G401.6 (cell line): ENCODE measurements around the gene TACO1.
A peak's percentile ranks its signal among the peaks of the same experiment; 100 is the strongest.

ENCODE experiments used
- FAIRE-seq: peaks from 2 replicates; lab custom pipeline; 2012; peaks lifted over from hg19 to GRCh38; lab: Jason Lieb, UNC

TACO1 gene

GRCh38 chr17:63601439-63602371 is 1.0 kb downstream of the TACO1 start:
- no peak for FAIRE-seq

GRCh38 chr17:63609816-63610573 is 9.3 kb downstream of the TACO1 start:
- FAIRE-seq, result no peak

GRCh38 chr17:63610854-63611253 is 10.2 kb downstream of the TACO1 start:
- FAIRE-seq, result no peak

DNA sequence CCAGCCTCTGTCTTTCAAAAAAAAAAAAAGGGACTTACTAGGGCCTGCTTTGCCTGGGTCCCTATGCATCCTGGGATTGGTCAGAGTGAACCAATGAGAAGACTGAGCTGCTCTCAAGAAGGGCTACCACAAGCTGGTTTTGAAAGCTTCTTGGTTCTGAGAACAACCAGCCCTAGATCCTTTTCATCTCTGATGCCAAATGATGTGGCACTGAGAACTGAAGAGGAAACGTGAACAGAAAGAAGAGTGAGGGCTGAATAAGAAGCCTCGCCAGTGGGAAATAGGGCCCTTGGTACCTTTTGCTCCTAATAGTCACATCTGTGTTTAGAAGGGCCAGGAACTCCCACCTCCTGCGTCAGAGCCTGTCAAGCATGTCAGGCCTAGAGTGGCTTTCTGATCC is 10.7 kb downstream of the TACO1 start:
- no peak for FAIRE-seq

DNA sequence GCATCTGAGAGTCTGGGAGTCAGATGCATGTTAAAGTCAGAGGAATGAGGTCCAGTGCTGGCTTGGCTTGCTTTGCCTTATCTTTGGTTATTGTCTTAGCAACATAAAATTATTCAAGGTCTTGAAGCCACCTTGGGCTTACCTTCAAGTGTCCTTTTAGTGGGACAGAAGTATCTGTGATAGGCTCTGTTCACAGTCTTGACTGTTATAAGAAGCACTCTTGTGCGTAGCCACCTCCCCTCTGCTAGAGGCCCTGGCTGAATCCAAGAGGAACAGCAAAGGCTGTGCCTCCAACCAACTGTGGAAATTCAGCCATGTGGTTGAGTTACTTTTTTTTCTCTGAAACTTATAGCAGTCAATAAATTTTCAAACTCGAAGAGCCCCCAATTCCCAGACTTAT is 13.0 kb downstream of the TACO1 start:
- no peak for FAIRE-seq

GRCh38 chr17:63621229-63621683 is 20.6 kb downstream of the TACO1 start:
- no peak for FAIRE-seq

- FAIRE-seq, result peak; percentile 98
These were observed 21.2 kb downstream of the TACO1 start, which contains the start of gene MAP3K3 for GRCh38 chr17:63621684-63622573. MAP3K3 (plus strand) TSS chr17:63622417; CDS start chr17:63622760, 343 bp downstream.

- no peak for FAIRE-seq
These were observed 22.1 kb downstream of the TACO1 start for GRCh38 chr17:63622574-63623390.

DNA sequence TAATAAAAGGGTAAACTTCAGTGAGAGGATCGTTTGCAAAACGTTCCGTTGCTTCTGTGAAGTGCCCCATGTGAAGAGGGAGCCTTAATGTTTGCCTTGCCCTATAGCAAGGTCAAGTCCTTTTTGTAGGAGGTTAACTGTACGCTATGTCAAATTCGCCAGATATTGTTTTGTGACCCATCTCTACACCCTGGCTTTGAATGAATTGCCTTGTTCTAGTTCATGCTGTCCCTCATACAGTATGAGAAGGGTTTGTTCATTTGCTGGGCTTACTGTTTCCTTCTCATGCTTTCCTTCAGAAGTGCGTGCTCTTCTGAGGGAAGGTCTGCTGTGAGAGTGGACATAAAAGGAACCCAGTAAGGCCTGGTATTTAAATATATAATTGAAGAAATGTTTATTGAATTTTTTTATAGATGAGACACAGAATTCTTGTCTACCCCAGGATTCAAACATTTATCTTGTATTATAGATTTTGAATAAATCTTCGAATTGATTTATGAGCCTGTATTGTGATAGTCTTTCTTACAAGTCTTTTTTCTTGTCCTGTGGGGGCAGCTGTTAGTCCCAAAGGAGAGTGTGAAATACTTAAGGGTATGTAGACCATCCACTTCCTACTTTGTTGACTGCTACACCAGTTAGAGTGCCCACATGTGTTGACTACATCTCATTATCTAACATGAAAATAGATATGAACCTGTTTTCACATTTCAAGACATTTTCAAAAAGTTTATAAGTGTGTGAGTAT is 23.3 kb downstream of the TACO1 start:
- FAIRE-seq, result no peak

- FAIRE-seq, result no peak
These were observed 23.8 kb downstream of the TACO1 start for GRCh38 chr17:63624531-63624880.

DNA sequence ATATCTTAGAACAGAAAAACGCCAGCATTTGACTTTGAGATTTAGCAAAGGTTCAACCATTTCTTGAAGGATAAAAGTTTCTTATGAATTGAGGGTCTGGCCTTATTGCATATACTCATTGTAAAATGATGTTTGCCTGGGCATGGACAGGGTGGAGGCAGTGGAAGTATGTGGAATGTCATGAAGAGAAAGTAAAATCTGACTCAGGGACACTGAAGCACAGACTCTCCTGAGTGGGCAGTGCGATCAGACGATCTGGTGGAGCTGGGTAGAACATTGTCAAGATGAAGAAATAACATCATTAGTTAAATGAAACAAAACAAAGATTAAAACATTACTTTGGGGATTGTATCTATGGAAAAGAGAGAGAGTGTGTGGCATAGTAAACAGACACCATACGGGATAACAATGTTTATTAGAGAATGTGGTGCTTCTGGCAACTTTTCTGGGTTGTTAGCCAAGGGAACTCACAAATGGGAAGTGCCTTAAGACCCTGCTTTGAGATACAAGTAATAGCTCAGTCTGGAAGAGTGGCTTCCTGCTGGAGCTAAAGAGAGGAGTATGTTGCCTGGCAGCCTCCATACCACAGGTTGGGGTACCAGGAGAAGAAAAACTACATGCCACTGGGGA is 26.0 kb downstream of the TACO1 start:
- no peak for FAIRE-seq

- no peak for FAIRE-seq
These were observed 28.9 kb downstream of the TACO1 start for GRCh38 chr17:63629627-63630026.

DNA sequence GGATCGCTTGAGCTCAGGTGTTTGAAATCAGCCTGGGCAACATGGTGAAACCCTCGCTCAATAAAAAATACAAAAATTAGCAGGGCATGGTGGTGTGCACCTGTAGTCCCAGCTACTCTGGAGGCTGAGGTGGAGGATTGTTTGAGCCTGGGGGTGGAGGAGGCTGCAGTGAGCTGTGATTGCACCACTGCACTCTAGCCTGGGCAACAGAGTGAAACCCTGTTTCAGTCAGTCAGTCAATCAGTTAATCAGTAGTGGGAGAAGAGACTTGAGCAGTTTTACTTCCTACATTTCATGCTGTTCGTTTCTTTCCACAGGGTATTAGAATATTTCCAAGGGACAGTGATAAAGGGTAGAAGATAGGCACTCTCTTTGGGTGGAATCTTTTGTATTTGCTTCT is 30.4 kb downstream of the TACO1 start:
- FAIRE-seq, result no peak

DNA sequence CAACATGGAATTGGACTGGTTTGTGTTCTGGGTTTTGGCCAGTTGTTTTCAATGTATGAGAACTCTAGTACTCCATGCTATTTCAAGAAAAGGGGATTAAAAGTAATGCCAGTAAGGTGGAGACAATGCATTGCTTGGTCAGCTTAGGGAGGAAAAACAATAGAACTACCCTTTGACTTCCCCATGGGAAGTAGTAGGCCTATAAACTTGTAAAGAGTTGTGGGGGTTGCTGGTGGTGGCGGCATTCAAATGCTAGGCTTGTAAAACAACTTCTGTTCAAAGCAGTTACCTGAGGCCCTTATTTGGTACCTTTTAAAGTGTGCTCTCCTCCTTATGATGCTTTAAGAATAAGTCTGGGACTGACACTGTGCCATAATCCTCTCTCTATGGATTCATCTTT is 30.9 kb downstream of the TACO1 start:
- no peak for FAIRE-seq

- FAIRE-seq, result no peak
These were observed 33.0 kb downstream of the TACO1 start for GRCh38 chr17:63633742-63634141.

DNA sequence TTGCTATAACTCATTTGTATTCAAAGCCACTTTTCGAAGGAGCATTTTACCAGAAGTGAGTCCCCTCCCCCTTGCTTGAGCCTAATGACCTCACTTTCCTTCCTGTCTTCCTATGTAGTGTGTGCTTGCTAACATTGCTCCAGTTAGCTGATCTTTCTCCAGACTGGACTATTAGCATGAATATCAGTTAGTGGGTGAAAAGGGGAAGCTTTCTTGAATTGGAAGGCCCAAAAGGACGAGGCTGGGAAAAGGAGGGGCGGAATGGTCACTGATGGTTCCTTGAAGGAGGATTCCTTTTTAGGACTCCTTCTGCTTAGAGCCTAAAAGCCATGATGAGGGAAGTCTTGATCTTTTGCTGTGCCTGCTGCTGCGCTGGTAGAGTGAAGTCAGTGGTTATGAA is 33.5 kb downstream of the TACO1 start:
- no peak for FAIRE-seq

DNA sequence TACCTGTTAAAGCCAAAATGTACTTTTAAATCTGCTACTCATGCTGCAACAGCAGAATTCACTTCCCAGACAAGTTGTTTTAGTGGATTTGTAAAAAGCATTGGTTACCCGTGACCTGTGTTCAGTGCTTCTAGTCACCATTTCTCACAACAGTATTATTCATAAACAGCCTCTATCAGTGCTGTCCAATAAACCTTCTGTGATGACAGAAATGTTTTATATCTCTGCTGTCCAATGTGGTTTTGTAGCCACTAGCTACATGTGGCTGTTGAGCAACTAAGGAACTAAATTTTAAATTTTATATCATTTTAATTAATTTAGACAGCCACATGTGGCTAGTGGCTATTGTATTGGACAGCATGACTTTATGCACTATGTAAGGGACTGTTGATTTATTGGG is 34.1 kb downstream of the TACO1 start:
- no peak for FAIRE-seq

- no peak for FAIRE-seq
These were observed 34.6 kb downstream of the TACO1 start for GRCh38 chr17:63635290-63635689.

GRCh38 chr17:63635787-63636186 is 35.1 kb downstream of the TACO1 start:
- no peak for FAIRE-seq

- no peak for FAIRE-seq
These were observed 38.4 kb downstream of the TACO1 start for GRCh38 chr17:63639125-63639524.
